Stimulated activated naive CD8-positive, alpha-beta T cell treated with anti-CD3 and anti-CD28 coated beads, Interleukin-15, Interleukin-2, amounts not matched to agents 100 ng/mL and 50 ng/mL, for 24 hours (primary cell): ENCODE data around the gene PGAP2.
"Not testable (repeated sequence)": the region's sequence is repeated elsewhere in the genome, so short reads cannot be mapped to it uniquely, and the experiment has no call there.

Experiments used
- H3K27ac Mint-ChIP-seq: one replicate; pipeline ENCODE4 v1.8.0; 2021; ENCODE audit warnings: mild to moderate bottlenecking, mixed read lengths
- H3K27me3 Mint-ChIP-seq: one replicate; pipeline ENCODE4 v1.8.0; 2021; ENCODE audit warnings: mixed read lengths
- H3K36me3 Mint-ChIP-seq: one replicate; pipeline ENCODE4 v1.8.0; 2021; ENCODE audit warnings: low read depth, mixed read lengths
- H3K4me1 Mint-ChIP-seq: one replicate; pipeline ENCODE4 v1.8.0; 2021; ENCODE audit warnings: low read depth, mixed read lengths
- H3K4me3 Mint-ChIP-seq: one replicate; pipeline ENCODE4 v1.8.0; 2021; ENCODE audit warnings: mild to moderate bottlenecking, mixed read lengths
- H3K9me3 Mint-ChIP-seq: one replicate; pipeline ENCODE4 v1.8.0; 2021; ENCODE audit warnings: mixed read lengths

PGAP2 gene

GRCh38 chr11:3807909-3808860, at the start of gene PGAP2:
PGAP2 (plus strand) TSS chr11:3808560; CDS start chr11:3811260, 2,700 bp downstream.
- H3K4me3 Mint-ChIP-seq, result peak within 1 kb of the TSS; percentile 97
- peak within 1 kb of the TSS; percentile 95 for H3K27ac Mint-ChIP-seq
- no peaks in the 10 kb centered on the region for H3K27me3 Mint-ChIP-seq
- H3K36me3 Mint-ChIP-seq, result peaks cover 12% of the 10 kb centered on the region
- no peaks in the 10 kb centered on the region for H3K9me3 Mint-ChIP-seq
- H3K4me1 Mint-ChIP-seq, result peaks cover 21% of the 10 kb centered on the region

- no peaks in the 10 kb centered on the region for H3K27me3 Mint-ChIP-seq
- no peak overlapping the region for H3K27ac Mint-ChIP-seq
- H3K9me3 Mint-ChIP-seq, result no peaks in the 10 kb centered on the region
- H3K4me1 Mint-ChIP-seq, result no peaks in the 10 kb centered on the region
- H3K4me3 Mint-ChIP-seq, result no peak overlapping the region
- H3K36me3 Mint-ChIP-seq, result peaks cover 79% of the 10 kb centered on the region
These were observed 44.1 kb upstream of the PGAP2 start for GRCh38 chr11:3764266-3764665.

GRCh38 chr11:3766836-3767235, 41.5 kb upstream of the PGAP2 start:
- not testable (repeated sequence) for H3K27ac Mint-ChIP-seq, H3K27me3 Mint-ChIP-seq, H3K4me3 Mint-ChIP-seq, H3K4me1 Mint-ChIP-seq, H3K9me3 Mint-ChIP-seq
- peaks cover 79% of the 10 kb centered on the region for H3K36me3 Mint-ChIP-seq

- H3K27ac Mint-ChIP-seq, result no peak overlapping the region
- no peak overlapping the region for H3K4me3 Mint-ChIP-seq
- peaks cover 81% of the 10 kb centered on the region for H3K36me3 Mint-ChIP-seq
- H3K27me3 Mint-ChIP-seq, result no peaks in the 10 kb centered on the region
- no peaks in the 10 kb centered on the region for H3K9me3 Mint-ChIP-seq
- H3K4me1 Mint-ChIP-seq, result no peaks in the 10 kb centered on the region
These were observed 40.8 kb upstream of the PGAP2 start for GRCh38 chr11:3767536-3767935.

GRCh38 chr11:3773180-3773579, 35.2 kb upstream of the PGAP2 start:
- H3K36me3 Mint-ChIP-seq, result peaks cover 67% of the 10 kb centered on the region
- no peaks in the 10 kb centered on the region for H3K27me3 Mint-ChIP-seq
- H3K4me1 Mint-ChIP-seq, result no peaks in the 10 kb centered on the region
- no peaks in the 10 kb centered on the region for H3K9me3 Mint-ChIP-seq
- H3K27ac Mint-ChIP-seq, result no peak overlapping the region
- no peak overlapping the region for H3K4me3 Mint-ChIP-seq

- Mint-ChIP-seq H3K27ac (no peak overlapping the region), H3K4me3 (no peak overlapping the region), H3K9me3 (no peaks in the 10 kb centered on the region), H3K4me1 (no peaks in the 10 kb centered on the region), H3K27me3 (no peaks in the 10 kb centered on the region), H3K36me3 (peaks cover 69% of the 10 kb centered on the region)
These were observed 32.5 kb upstream of the PGAP2 start for GRCh38 chr11:3775736-3776406.

GRCh38 chr11:3781423-3781822, 26.9 kb upstream of the PGAP2 start:
- Mint-ChIP-seq H3K4me1 (peaks cover 52% of the 10 kb centered on the region), H3K4me3 (no peak overlapping the region), H3K9me3 (no peaks in the 10 kb centered on the region), H3K27ac (no peak overlapping the region), H3K36me3 (peaks cover 67% of the 10 kb centered on the region), H3K27me3 (no peaks in the 10 kb centered on the region)

- H3K27me3 Mint-ChIP-seq, result no peaks in the 10 kb centered on the region
- H3K4me1 Mint-ChIP-seq, result peaks cover 67% of the 10 kb centered on the region
- no peak overlapping the region for H3K4me3 Mint-ChIP-seq
- H3K9me3 Mint-ChIP-seq, result no peaks in the 10 kb centered on the region
- H3K27ac Mint-ChIP-seq, result peak overlapping the region; percentile 16
- H3K36me3 Mint-ChIP-seq, result peaks cover 68% of the 10 kb centered on the region
These were observed 25.4 kb upstream of the PGAP2 start for GRCh38 chr11:3782963-3783362.

GRCh38 chr11:3783611-3784010, 24.7 kb upstream of the PGAP2 start:
- Mint-ChIP-seq H3K27ac (peak overlapping the region; percentile 23), H3K36me3 (peaks cover 64% of the 10 kb centered on the region), H3K9me3 (no peaks in the 10 kb centered on the region), H3K4me1 (peaks cover 70% of the 10 kb centered on the region), H3K27me3 (no peaks in the 10 kb centered on the region), H3K4me3 (no peak overlapping the region)

- H3K27ac Mint-ChIP-seq, result no peak overlapping the region
- peaks cover 58% of the 10 kb centered on the region for H3K36me3 Mint-ChIP-seq
- H3K9me3 Mint-ChIP-seq, result no peaks in the 10 kb centered on the region
- peaks cover 80% of the 10 kb centered on the region for H3K4me1 Mint-ChIP-seq
- no peaks in the 10 kb centered on the region for H3K27me3 Mint-ChIP-seq
- no peak overlapping the region for H3K4me3 Mint-ChIP-seq
These were observed 21.5 kb upstream of the PGAP2 start for GRCh38 chr11:3786781-3787428.

- not testable (repeated sequence) for H3K27me3 Mint-ChIP-seq, H3K9me3 Mint-ChIP-seq
- H3K4me3 Mint-ChIP-seq, result peak overlapping the region; percentile 26
- H3K4me1 Mint-ChIP-seq, result peaks cover 67% of the 10 kb centered on the region
- H3K36me3 Mint-ChIP-seq, result peaks cover 52% of the 10 kb centered on the region
- peak overlapping the region; percentile 52 for H3K27ac Mint-ChIP-seq
These were observed 14.0 kb upstream of the PGAP2 start for GRCh38 chr11:3794387-3794786.

- H3K9me3 Mint-ChIP-seq, result no peaks in the 10 kb centered on the region
- peaks cover 45% of the 10 kb centered on the region for H3K36me3 Mint-ChIP-seq
- peaks cover 58% of the 10 kb centered on the region for H3K4me1 Mint-ChIP-seq
- H3K4me3 Mint-ChIP-seq, result peak overlapping the region; percentile 89
- H3K27ac Mint-ChIP-seq, result peak overlapping the region; percentile 100
- H3K27me3 Mint-ChIP-seq, result no peaks in the 10 kb centered on the region
These were observed 13.0 kb upstream of the PGAP2 start for GRCh38 chr11:3795131-3796001.

- H3K4me1 Mint-ChIP-seq, result peaks cover 54% of the 10 kb centered on the region
- peak overlapping the region; percentile 89 for H3K4me3 Mint-ChIP-seq
- H3K27me3 Mint-ChIP-seq, result no peaks in the 10 kb centered on the region
- H3K36me3 Mint-ChIP-seq, result peaks cover 42% of the 10 kb centered on the region
- H3K27ac Mint-ChIP-seq, result peak overlapping the region; percentile 100
- no peaks in the 10 kb centered on the region for H3K9me3 Mint-ChIP-seq
These were observed 12.4 kb upstream of the PGAP2 start for GRCh38 chr11:3796002-3796311.

GRCh38 chr11:3796346-3796745, 12.0 kb upstream of the PGAP2 start:
- H3K4me1 Mint-ChIP-seq, result peaks cover 54% of the 10 kb centered on the region

More at GRCh38 chr11:3796346-3796745, 12.0 kb upstream of the PGAP2 start:
- Mint-ChIP-seq H3K4me3 (peak overlapping the region; percentile 89), H3K9me3 (no peaks in the 10 kb centered on the region), H3K27me3 (no peaks in the 10 kb centered on the region), H3K27ac (peak overlapping the region; percentile 100), H3K36me3 (peaks cover 42% of the 10 kb centered on the region)
